BJ (cell line): ENCODE data around the gene CARD14. TPM values are rescaled to one million over a fixed set of nuclear protein-coding genes. Genes with fewer than 3 reads are reported as not detected.
A peak's percentile ranks its signal among the peaks of the same experiment; 100 is the strongest.

Experiments used
- CTCF ChIA-PET: fragments of 350-600 bp; formaldehyde crosslinking; extraction: SDS; loops from one replicate; lab custom pipeline; 2021; ENCODE audit warnings: antibody characterized with exemption, inconsistent platforms; lab: Yijun Ruan, JAX
- POLR2A ChIA-PET: fragments of 300-600 bp; sonication (Branson Sonifier 250); formaldehyde crosslinking; extraction: SDS; loops from one replicate; lab custom pipeline; 2021; ENCODE audit warnings: antibody characterized with exemption; lab: Charles Lee
- DNase-seq: peaks from one replicate; pipeline ENCODE4 v3.0.0-alpha.2; 2011; ENCODE audit warnings: low read depth
- H3K27me3 ChIP-seq: 2 replicates; pipeline ENCODE4 v1.6.0; 2011; ENCODE audit warnings: low read length; ENCODE audit not compliant: control insufficient read depth, insufficient read depth
- H3K36me3 ChIP-seq: 2 replicates; pipeline ENCODE4 v1.5.1; 2011; ENCODE audit warnings: low read length; ENCODE audit not compliant: control insufficient read depth, insufficient read depth
- H3K4me3 ChIP-seq: 2 replicates; pipeline ENCODE4 v1.5.1; 2011; ENCODE audit warnings: low read depth, mild to moderate bottlenecking, control low read depth, low read length
- CTCF ChIP-seq: IDR thresholded peaks from 2 replicates; pipeline ENCODE4 v1.5.1; 2011; ENCODE audit warnings: low read depth, mild to moderate bottlenecking, control low read depth, inconsistent platforms, low read length, moderate library complexity; ENCODE audit not compliant: insufficient read depth
- polyA plus RNA-seq: library from polyadenylated mRNA; depleted of rRNA; stranded (reverse); fragments of >200 nt; gene quantifications from 2 replicates; pipeline ENCODE4 v1.2.3, GENCODE V29; 2011

The CARD14 gene
- polyA plus RNA-seq, 1 experiment: not detected

DNA sequence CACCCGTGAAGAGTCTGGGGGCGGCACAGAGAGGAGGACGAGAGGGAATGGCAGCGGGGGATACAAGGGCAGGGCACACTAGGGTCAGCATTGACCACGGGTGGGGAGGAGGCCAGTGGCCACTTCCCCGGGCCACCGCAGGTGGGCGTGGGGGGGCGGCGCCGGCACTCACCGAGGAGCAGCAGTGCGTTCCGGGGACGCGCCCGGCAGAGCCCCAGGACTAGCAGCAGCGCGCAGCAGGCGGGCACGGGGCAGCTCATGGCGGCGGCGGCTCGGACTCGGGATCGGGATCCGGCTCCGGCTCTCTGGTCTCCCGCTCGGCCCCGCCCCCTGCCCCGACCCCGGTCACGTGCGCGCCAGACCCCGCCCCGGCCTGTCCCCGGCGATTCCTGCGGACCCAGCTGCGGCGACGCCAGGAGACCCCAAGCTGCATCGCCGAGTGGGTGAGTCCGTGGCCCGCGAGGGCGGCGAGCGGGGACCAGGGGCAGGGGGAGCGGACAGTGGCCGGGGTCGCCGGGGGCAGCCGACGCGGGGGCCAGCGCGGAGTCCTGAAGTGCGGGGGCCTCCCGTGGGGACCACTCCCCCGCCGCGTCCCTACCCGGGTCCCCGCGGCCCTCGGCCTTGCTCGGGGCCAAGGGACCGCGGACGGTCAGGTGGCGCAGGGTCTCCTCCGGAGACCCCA is 50.4 kb downstream of the CARD14 start, which contains the start of the genes SGSH and SLC26A11:
SGSH (minus strand) TSS at position 280 of the 682 bp plus-strand sequence; CDS start at position 260, 20 bp downstream.
SLC26A11 (plus strand) TSS at position 374 of the 682 bp plus-strand sequence. CDS start 1,134 bp downstream, outside the sequence.
- POLR2A ChIA-PET: interaction anchor here (0.6 kb wide), 2 partner anchors 21 to 49 kb away, joined by 3 to 12 read pairs; no protein-coding TSS in a partner anchor
- CTCF ChIA-PET: no interaction called here
- no peak for TF ChIP-seq CTCF
- DNase-seq: no peak
- Histone ChIP-seq H3K36me3 (peaks cover 13% of the 10 kb centered on the region), H3K27me3 (no peaks in the 10 kb centered on the region), H3K4me3 (peak within 1 kb of the TSS; percentile 87)

- peak overlapping the region; percentile 87 for H3K4me3 ChIP-seq
- no peak for DNase-seq
- ChIA-PET POLR2A (interaction anchor here (0.6 kb wide), 2 partner anchors 22 to 50 kb away, joined by 3 to 12 read pairs; no protein-coding TSS in a partner anchor), CTCF (no interaction called here)
- peaks cover 16% of the 10 kb centered on the region for H3K36me3 ChIP-seq
- no peak for TF ChIP-seq CTCF
- H3K27me3 ChIP-seq: no peaks in the 10 kb centered on the region
These were observed 50.9 kb downstream of the CARD14 start for GRCh38 chr17:80220736-80221215.

GRCh38 chr17:80221351-80222105 is 51.7 kb downstream of the CARD14 start:
- ChIA-PET POLR2A (no interaction called here), CTCF (no interaction called here)
- peak overlapping the region; percentile 87 for H3K4me3 ChIP-seq
- H3K36me3 ChIP-seq: peaks cover 14% of the 10 kb centered on the region
- no peaks in the 10 kb centered on the region for H3K27me3 ChIP-seq
- TF ChIP-seq CTCF: no peak
- no peak for DNase-seq

DNA sequence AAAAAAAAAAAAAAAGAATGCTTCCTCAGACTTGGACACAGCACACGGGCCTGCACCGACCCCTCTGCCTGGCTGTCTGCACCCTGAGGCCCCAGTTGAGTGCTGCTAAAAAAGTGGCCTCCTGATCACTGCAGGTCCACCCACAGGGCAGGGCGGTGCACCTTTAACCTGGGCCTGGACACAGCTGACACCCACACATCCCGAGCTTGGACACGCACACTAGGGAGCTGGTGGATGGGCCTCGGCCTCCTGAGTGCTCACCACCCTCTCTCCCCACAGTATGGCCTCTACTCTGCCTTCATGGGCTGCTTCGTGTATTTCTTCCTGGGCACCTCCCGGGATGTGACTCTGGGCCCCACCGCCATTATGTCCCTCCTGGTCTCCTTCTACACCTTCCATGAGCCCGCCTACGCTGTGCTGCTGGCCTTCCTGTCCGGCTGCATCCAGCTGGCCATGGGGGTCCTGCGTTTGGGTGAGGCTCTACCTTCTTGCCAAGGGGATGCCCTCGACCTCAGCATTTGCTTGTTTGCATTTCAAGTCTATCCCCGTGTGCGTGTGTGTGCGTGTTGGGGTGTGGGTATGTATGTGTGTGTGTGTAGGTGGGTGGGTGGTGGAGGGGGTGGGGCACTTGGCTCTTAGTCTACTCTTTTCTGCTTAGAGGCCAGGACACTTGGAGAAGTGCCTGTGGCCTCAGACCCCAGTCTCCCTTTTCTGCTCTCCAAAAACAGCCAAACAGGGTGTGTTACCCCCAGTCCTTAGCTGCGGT is 52.7 kb downstream of the CARD14 start:
- DNase-seq: no peak
- Histone ChIP-seq H3K4me3 (no peak overlapping the region), H3K27me3 (no peaks in the 10 kb centered on the region), H3K36me3 (peaks cover 8% of the 10 kb centered on the region)
- TF ChIP-seq CTCF: no peak
- CTCF ChIA-PET: no interaction called here
- POLR2A ChIA-PET: no interaction called here
